HG03159 (cell line): ENCODE measurements around the gene SALL2.
A peak's percentile ranks its signal among the peaks of the same experiment; 100 is the strongest.

Experiments
- ATAC-seq: cut with Tn5 transposase; IDR thresholded peaks from one replicate; pipeline ENCODE4 v1.9.1; 2021; ENCODE audit warnings: mild to moderate bottlenecking, moderate library complexity; ENCODE audit not compliant: unreplicated experiment

Gene SALL2

GRCh38 chr14:21528381-21529348, 2.5 kb upstream of the SALL2 start:
- ATAC-seq, result no peak

DNA sequence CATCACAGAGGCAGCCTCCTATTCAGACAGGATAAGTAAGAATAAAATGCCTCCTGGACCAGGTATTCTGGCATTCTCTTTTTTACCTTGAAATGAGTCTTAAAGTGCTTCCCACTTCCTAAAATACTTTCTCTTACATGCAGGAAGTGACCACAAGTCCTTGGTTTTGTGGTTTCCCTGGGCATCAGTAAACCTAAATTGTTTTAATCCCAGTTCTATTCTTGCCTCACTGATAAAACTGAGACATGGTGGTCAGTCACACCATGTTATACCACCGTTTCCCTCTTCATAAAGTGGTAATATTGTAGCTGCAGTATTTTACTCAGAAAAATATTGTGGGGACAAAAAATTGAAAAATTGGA, 1.2 kb upstream of the SALL2 start:
- ATAC-seq, result no peak

DNA sequence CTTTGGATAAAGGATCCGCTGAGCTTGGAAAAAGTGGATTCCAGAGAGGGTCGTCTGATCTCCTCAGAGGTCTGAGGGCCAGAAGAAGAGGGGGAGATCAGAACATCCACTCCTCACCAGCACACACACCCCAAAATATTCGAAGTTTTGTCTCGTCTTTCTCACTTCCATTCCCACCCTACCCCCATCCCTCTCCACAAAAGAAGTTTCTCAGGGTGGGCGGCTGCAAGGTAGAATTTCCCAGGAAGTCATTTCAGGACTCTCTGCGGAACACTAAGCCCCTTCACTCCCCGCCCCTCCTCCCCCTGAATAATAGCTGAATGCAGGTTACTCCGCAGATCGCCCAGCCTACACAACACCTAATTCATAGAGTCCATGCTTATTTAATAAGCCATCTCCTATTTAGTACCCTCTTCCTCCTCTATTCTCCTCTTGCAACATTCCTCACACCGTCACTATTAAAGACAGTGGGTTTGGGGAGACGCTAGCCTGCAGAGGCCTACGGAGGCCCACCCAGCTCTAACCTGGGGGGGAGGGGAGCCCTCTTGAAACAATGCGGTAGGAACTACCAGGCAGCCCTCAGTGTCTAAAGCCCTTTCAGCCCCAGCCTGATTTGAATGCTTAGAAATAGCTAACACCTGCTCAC, 649 bp upstream of the SALL2 start:
- ATAC-seq, result no peak

DNA sequence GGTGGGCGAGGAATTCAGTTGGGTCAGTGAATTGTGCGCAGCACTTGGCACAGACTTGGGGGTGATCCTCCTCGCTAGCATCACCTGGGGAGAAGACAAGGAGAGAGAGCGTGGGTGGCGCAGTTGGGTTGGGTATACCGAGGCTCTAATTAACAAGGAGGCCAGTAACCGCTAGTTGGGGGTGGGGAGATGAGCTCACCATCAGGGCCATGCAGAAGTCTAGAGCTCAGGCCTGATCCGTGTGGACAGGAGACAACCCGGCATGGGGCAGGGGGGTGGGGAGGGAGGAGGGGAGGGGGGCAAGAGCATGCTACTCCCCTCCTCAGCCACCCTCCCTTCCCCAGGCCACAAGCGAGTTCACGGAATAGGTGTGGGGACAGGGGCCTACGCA, 580 bp downstream of the SALL2 start:
- no peak for ATAC-seq

GRCh38 chr14:21524575-21525490, 1.3 kb downstream of the SALL2 start:
- ATAC-seq, result no peak

- ATAC-seq, result no peak
Measured at GRCh38 chr14:21523203-21523602, 2.9 kb downstream of the SALL2 start.

DNA sequence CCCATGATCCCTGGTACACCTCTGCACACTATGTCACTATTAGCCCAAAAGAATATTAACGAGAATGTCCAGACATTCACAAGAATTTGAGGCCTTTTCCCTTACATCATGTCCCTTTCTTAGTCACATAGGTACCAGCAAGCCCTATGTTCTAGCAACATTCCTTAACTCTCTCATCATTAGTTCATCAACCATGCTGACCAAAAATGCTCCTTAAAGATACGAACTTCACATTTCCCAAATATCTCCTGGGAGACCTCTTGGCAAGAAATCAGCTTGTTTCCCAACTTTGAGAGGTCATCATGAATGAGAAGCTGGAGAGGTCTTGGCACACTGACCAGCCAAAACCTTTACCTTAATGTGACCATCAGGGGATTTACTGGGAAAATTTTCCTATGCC, 4.6 kb downstream of the SALL2 start:
- no peak for ATAC-seq

- no peak for ATAC-seq
Measured at GRCh38 chr14:21520767-21521166, 5.4 kb downstream of the SALL2 start.

GRCh38 chr14:21518725-21519124, 7.4 kb downstream of the SALL2 start:
- no peak for ATAC-seq

- no peak for ATAC-seq
Measured at GRCh38 chr14:21514341-21514740, 11.8 kb downstream of the SALL2 start.

GRCh38 chr14:21510735-21511657, 15.2 kb downstream of the SALL2 start, which contains the start of gene METTL3:
Gene METTL3 (minus strand): TSS chr14:21511340. CDS start chr14:21511223, 117 bp downstream.
- ATAC-seq, result peak; percentile 98

GRCh38 chr14:21509432-21510143, 16.6 kb downstream of the SALL2 start:
- no peak for ATAC-seq

DNA sequence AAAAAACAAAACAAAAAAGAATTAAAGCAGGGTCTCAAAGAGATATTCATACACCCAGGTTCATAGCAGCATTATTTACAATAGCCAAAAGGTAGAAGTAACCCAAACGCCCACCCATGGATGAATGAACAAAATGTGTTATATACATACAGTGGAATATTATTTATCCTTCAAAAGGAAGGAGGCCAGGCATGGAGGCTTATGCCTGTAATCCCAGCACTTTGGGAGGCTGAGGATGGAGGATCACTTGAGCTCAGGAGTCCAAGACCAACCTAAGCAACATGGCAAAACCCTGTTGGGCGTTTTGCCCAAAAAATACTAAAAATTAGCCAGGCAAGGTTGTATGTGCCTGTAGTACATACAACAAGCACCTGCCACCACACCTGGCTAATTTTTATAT, 19.6 kb downstream of the SALL2 start:
- ATAC-seq, result no peak

DNA sequence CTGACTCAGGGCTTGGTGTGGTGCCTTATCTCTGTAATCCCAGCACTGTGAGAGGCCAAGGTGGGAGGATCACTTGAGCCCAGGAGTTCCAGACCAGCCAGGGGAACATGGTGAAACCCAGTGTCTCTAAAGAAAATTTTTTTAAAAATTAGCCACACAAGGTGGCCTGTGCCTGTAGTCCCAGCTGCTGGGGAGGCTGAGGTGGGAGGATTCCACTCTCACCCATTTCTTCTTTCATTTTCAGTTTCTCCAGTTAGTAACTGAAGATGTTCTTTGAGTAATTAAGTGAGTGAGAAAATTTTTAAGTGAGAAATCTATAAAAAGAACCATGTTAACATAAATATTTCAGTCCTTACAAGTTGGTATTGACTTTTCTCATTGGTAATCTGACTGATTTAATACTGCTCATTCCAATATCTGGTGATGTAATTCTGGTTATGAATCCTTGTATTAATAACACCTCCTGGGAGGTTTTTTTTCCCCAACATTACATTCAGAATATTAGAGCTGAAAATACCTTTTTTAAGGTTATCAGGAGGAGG, 21.1 kb downstream of the SALL2 start:
- ATAC-seq, result peak; percentile 76

DNA sequence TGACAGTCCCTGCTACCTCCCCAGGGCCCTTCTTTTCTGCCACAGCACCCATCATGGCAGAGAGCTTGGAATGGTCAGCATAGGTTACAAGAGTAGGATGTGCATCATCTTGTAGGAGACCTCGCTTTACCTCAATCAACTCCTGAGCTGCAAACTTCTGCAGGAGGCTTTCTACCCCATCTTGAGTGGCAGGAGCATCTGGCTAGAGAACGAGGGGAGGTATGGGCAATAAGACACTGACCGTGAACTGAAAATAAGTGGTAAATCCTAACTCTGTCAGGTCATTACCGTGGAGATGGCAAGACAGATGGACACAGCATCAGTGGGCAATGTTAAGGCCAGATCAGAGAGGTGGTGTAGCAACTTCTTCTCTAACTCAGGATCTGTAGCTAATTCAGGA, 22.8 kb downstream of the SALL2 start:
- ATAC-seq, result no peak

DNA sequence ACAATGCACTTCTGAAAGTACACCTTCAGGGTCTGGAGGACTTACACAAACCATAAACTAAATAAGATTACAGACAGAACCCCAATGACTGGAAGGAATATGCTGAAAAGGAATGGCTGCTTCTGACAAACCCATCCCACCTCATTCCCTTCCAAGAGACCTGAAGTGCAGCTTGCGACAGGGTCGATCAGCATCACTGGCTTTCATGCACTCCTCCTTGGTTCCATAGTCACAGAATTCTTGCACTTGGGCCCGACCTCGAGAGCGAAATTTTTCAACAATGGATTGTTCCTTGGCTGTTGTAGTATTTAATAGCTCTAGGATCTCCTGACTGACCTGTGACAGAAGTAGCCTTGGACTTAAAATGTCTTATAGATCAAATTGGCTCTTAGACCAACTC, 24.6 kb downstream of the SALL2 start:
- no peak for ATAC-seq

DNA sequence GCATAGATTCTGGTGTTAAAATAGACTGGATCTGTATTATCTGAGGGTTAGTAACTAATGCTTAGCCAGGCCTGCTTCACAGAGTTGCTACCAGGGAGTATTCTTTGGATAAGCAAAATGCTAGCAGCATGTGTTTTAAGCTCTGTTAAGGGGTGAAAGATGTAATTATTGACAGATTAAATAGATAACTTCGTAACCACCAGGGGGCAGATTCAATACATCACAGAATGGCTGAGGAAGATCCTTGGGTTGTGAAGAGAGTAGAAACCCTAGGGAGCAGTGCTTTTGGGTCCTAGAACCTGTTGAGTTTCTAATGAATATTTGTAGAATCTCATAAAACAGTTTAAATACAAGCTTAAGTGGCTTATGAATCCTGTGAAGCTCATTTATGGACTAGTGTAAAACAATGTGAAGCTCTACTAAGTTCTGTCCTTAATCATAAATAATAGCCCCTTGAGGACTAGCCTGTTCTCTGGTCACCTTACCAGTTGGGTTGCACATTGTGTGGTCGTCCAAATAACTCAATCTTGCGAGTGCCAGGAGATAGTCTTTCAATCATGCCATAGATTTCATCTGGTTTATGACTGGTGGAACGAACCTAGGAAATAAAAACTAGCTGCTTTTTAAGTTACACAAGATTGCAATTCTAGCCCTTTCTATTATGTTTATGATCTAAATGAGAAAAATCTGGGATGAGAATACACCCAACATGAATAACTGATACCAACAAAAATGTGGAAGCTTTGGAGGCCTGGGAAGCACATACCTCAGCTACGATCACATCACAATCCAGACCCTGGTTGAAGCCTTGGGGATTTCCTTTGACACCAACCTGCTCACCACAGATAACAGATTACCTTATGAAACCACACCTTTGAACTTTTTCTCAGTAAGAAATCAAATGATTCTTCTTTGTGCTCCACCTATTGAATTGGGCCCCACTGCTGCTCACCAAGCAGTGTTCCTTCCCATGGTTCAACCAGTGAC, 27.3 kb downstream of the SALL2 start:
- ATAC-seq, result no peak

GRCh38 chr14:21496453-21496852, 29.7 kb downstream of the SALL2 start:
- no peak for ATAC-seq
